ENCODE measurements around the gene CFL2.
"Not testable (repeated sequence)": the region's sequence is repeated elsewhere in the genome, so short reads cannot be mapped to it uniquely, and the experiment has no call there.

The CFL2 gene

DNA sequence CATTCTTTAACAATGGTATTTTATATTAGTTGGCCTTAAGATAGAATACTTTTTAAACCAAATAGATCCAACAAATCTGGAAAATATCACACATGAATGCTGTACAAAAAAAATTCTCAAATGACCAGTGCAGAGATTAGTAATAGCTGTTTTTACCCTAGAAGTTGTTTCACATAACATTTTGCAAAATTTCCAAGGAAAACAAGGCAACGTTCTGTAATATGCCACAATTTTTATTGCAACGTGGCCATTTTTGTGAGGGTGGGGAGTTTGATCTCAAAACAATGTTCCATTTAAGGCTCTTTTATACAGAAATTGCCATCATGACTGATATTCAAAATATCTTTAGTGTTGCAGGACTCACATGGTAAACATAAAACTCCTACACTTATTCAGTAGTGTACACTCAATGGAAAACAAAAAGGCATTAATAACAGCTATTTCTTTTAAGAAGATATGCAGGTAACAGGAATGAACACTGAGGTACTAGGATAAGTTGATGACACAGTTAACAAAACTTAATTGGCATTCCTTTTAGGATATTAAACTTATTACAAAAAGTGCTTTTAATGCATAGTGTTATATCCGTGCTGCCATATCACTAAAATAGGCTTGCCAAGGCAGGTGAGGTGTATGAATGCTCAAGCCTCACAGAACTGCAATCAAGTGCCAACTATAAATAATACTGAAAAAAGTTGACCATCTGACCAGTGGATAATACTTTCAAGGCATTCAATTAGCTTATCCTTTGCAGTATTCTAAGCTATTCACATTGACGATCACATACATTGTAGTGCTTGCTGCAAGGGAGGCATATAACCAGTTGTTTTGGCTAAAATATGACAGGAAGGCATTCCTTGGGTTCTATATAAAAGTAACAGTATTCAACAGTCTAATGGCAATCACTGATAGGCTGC lies 2.3 kb downstream of the CFL2 start:
- DNase-seq (ENCODE audit: low read depth), result no peak

DNA sequence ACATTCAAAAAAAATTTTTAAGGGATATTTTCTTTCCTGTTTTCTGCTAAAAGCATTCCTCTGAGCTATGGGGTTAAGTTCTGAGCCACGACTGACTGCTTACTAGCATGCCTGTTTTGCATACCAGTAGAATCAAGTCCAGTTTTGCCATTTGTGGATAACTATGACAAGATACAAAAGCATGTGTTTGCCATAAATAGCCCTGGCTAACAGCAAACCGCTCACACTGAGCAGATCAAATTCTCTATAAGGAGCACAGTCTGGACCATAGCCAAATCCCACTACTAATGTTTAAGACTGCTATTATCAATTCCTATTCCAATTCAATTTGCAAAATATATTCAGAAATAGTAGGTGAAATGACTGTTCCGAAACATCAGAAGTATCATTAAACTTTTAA lies 3.2 kb downstream of the CFL2 start:
- no peak for DNase-seq (ENCODE audit: low read depth)

DNA sequence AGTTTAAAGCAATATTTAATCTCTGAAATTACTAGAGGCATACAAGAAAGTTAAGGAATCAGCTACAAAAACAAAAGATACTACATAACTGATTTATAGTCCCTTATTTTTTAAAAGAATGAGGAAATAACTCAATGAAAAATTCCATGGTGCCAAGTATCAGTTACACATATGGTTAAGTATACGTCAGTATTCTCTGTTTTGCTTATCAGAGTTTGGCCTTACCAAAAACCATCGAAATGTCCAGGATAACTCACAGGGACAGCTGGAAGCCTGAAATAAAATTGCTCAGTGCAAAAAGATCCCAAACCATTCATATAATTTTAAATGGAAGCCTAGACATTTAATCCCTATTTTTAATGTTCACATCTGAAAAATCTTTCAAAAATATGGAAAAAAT lies 3.6 kb downstream of the CFL2 start:
- DNase-seq (ENCODE audit: low read depth), result no peak

DNA sequence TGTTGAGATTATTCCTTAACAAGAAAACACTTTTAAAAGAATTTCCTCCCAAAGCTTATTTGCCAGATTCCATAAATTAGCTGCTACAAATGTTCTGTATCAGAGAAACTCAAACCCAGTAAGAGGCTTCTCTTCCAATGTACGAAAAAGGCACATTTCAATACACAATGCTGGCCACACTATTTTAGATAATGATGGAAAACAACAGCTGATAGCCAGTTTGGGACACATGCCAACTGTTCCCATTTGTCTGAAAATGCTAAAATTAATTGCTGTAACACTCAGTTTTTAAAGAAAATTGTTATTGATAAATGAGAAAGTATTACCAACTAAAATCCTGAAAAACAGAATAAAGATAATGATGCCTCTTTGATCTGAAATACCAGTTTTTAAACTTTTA lies 4.4 kb downstream of the CFL2 start:
- DNase-seq (ENCODE audit: low read depth), result no peak

DNA sequence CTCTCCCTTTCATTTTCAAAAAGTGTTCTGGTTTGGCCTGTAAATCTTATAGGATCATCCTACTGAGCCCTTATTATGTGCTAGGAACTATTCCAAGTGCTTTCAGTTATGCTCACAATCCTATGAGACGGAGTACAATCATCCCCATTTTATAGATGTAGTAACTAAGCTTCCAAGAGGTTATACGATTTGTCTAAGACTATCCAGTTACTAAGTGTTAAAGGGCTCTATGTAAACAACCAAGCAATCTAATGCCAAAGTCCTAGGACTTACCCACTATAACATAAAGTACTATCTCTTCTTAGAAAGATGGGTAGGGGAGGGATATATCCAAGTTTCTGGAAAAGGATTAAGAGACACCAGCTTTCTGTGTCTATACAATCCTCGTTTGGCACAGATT lies 6.7 kb downstream of the CFL2 start:
- DNase-seq (ENCODE audit: low read depth), result no peak

DNA sequence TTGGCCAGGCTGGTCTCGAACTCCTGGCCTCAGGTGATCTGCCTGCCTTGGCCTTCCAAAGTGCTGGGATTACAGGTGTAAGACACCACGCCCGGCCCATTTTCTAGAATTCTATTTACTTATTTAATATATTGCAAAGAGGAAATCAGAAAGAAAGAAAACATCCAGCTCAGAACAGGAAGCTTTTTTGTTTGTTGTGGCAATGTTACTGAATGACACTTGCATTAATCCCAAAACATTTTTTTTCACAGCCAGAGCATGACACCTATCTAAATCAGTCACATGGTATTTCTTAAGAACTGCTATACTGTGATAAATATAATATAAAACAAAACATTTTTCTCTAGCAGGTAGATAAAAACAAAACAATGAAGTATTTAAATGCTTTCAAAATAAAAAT lies 12.6 kb downstream of the CFL2 start:
- no peak for DNase-seq (ENCODE audit: low read depth)

DNA sequence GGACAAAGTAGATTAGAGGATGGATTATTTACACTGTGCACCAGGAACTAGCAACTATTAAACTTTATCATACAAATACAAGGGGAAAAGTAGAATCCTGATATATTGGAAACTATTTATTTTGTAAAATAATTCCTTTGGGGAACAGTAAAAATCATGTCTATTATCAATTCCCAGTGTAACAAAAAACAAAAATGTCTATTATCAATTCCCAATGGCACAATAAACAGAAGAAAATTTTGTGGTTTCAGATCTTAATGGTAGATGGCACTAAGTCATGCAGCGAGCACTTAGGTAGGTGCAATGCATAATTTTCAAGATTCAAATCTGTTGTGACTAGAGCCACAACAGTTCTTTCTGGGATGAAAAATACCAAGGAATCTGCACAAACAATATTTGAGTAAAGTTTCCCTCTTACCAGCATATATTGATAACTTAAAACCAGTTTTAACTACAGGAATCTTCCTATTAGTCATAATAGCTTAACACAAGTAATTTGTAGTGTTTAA lies 13.7 kb downstream of the CFL2 start:
- DNase-seq (ENCODE audit: low read depth), result no peak

DNA sequence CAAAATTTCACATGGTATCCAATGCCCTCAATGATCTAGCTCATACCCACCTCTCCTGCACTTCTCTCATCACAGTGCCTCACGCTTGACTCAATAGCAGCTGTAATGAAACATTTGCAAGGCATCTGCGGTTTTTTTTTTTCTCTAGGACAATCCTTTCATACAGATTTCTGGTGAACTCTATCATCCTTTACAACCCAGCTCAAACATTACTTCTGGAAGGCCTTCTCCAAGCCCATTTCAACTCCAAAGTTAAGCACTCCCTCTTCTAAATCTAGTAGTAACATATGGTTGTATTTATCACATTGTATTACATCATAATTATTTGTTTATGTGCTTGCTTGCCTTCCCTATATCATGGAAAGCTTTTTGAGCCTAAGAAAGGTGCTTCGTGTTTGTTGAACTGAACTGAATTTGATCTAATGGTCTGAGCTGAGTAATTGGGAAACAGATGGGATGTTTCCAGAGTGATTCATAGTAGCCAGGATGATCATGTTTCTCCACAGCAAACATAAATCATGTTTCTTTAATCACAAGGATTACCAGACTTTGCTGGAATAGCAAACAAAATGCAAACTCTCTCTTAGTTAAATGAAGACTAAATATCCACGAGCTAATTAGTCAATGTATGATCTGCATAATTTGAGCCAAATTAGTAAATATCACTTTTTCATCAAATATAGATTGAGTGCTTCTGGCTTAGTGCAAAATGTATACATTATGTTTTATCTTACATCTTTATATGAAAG lies 14.3 kb downstream of the CFL2 start:
- DNase-seq (ENCODE audit: low read depth), result no peak

DNA sequence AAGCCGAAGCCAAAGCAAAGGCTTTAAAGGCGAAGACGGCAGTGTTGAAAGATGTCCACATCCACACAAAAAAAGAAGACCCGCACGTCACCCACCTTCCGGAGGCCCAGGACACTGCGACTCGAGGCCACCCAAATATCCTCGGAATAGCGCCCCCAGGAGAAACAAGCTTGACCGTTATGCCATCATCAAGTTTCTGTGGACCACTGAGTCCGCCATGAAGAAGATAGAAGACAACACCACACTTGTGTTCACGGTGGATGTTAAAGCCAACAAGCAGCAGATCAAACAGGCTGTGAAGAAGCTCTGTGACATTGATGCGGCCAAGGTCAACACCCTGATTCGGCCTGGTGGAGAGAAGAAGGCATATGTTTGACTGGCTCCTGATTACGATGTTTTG lies 20.2 kb downstream of the CFL2 start:
- DNase-seq (ENCODE audit: low read depth), result not testable (repeated sequence)

DNA sequence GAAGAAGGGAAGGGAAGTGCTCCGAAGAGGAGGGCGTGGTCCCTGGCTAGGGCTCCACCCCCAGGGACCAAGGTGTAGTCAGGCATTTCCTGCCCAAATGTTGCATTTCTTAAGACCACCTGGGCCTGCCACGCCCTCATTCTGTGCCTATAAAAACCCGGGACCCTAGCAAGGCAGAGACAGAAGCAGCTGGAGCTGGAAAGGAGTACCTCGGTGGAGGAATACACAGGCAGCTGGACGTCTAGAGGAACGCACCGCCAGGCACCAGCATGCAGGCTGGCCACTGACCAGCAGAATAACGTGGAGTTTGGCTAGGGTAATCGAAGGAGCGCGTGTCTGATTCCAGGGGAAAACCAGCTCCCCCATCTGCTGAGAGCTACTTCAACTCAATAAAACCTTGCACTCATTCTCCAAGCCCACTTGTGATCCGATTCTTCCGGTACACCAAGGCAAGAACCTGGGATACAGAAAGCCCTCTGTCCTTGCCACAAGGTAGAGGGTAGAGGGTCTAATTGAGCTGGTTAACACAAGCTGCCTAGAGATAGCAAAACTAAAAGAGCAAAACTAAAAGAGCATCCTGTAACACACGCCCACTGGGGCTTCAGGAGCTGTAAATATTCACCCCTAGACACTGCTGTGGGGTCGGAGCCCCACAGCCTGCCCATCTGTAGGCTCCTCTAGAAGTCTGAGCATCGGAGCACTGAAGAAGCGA lies 21.0 kb downstream of the CFL2 start:
- no peak for DNase-seq (ENCODE audit: low read depth)

DNA sequence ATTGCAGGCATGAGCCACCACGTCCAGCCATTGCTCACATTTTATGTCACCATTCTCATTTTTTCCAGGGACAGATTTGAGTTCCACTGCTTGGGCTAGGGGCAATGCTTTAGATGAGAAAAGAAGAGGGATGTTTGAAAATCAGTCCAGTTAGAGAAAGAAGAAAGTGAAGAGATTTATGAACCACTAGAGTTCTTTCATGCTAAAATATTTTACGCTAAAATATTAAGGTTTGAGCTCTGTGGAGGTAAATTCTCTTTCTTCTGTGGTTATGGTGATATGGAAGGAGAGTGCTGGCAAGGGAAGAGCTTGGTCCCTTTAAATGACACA lies 21.5 kb downstream of the CFL2 start:
- no peak for DNase-seq (ENCODE audit: low read depth)

DNA sequence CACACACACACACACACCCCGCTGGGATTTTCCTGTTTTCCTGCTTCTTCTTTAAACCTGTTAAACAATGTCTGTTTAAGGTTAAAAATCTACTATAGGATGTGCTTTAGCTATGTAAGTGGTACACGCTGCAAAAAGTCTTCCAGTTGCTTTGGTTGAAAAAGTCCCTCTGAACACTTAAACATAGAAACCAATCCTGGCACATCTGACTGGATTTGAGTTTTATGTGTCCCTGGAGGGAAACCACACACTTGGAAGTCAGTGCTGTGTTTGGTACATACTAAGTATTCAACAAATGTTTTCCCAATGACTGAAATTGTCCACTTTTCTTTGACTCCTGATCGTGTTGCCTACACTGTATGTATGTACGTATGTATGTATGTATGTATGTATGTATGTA lies 22.0 kb downstream of the CFL2 start:
- DNase-seq (ENCODE audit: low read depth), result no peak

DNA sequence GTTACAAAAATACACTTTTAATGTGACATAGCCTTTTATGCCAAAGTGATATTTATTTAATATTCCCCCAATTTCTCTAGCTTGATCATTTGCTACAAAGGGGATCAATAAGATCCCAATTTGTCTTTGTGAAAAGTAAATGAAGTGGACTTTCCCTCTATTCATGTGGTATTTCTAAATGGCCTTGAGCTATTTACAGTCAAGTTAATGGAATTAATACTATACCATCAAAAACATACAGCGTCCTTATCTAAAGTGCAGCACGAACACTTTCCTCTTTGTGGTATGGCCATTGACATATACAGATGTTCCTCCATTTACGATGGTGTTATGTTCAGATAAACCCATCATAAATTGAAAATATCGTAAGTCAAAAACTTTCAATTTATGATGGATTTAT lies 23.2 kb downstream of the CFL2 start:
- DNase-seq (ENCODE audit: low read depth), result no peak

DNA sequence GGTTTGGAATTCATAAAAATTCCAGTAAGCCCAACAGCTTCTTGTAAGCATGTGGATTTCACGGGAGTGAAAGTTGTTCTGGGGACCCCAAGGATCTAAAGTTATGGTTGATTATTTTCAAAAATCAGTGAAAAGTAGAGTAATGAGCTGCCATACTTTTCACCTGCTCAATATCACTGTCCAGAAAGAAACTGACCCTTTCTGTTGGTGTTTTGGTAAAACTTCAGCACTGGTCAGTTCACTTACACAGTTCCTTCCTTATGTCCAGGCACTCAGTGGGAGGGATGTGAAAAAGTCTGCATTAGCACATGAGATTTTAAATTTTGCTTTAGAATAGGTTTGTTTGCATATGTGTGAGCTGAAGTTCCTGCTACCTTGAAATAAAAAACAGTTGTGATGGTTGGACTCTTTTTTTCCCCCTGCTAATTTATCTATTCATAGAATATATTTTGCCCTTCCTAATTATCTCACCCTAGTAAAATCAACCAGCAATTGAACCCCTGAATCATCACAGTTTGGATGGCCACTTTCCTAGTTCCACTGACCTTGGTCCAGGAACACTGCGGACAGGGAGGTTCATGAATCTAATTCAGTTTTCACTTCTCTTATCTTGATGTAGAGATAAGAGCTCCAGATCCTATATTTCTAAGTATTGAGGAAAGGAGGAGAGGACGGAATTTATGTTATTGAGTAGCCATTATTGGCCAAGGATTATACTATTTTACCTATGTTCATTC lies 25.8 kb downstream of the CFL2 start:
- no peak for DNase-seq (ENCODE audit: low read depth)

DNA sequence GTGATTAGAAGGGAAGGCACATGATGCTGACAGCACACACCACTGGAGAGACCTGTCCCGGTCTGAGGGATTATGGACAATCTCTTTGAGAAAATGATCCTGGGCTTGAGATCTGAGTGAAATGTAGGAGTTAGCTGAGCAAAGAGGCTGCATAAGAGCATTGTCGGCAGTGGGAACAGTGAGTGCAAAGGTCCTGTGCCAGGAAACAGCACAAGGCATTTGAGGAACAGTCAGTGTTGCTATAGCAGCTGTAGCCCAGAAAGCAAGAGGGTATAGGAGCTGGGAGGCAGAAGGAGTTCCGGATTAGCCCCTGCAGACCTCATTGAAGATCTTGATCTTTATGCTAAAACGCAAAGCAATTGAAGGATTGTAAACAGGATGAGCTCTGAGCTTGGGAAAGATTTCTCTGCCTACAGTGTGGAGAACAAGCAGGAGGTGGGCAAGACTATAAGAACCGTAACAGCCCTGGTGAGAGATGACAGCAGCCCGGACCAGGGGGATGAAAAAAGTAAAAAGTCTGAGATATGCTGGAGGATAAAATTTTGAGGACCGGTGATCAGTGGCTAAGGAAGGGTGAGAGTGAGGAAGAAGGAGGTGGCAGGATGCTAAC lies 28.5 kb downstream of the CFL2 start:
- DNase-seq (ENCODE audit: low read depth), result no peak

DNA sequence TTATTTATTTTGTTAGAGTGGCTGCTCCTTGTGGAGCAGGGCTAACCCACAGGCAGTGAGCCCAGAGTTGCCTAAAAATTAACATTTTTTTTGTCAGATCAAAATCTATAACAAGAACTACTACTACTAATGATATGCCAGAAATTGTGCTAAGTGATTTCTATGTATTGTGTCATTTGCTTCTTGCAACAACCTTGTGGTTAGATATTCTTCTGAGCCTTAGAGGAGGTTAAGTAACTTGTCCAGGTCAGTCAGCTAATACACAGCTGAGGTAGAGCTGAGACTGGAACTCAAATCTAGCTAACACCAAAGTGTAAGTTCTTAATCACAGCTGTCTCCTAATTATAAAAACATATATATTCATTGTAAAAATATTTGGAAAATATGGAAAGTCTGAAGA lies 29.8 kb downstream of the CFL2 start:
- no peak for DNase-seq (ENCODE audit: low read depth)

DNA sequence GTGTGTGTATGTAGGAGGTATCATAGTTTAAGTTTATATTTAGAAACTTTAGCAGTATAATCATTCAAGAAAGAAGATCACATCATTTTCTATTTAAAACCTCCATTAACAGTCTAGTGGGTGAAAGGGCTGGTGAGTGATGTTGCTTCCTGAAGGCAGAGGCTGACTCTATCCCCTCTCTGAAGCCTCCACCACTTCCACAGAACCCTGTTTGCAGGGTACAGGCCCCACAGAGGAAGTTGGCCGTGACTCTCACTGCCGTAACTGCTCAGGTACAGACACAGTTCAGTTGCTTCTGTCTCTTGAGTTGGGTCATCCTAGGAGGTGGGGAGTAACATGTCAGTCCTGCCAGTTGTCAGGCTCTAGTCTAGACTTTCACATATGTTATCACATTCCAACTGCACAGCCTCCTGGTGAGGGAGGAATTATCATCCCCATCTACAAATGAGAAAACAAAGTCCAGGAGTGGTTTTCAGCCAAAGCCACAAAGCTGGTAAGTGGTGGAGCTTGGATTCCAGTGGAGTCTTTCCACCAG lies 31.5 kb downstream of the CFL2 start:
- no peak for DNase-seq (ENCODE audit: low read depth)

DNA sequence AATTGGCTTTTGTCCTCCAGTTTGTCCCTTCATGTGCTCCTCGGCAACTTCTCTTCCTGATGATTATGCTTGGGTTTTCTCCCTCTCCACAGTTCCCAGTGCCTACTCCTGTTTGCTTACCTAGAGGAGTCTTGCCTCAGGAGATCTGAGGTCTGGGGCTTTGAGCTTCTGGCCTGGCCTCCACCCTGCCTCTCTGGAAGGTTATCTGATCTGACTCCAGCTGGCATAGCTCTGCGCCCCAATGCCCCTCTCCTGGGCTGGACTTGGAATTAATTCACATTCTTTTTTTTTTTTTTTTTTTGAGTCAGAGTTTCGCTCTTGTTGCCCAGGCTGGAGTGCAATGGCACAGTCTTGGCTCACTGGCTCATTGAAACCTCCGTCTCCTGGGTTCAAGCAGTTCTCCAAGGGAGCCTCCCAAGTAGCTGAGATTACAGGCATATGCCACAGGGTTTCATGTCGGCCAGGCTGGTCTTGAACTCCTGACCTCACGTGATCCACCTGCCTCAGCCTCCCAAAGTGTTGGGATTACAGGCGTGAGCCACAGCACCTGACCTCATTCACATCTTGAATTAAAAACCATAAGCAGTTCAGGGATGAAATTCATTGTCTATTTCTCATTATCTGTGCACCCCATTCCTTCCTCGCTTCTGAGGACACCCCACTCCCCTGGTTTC lies 33.5 kb downstream of the CFL2 start:
- no peak for DNase-seq (ENCODE audit: low read depth)

DNA sequence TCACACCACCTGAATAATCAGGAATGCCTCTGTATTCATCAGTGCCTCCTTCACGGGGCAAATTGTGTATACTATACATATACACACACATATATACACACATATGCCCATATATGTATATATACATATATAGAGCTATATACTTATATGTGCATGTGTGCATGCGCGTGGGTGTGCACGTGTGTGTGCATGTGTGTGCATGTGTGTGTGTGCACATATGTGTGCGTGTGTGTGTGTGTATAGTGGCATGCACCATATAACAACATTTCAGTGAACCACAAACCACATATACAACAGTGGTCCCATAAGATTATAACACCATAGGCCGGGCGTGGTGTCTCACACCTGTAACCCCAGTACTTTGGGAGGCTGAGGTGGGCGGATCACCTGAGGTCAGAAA lies 35.7 kb downstream of the CFL2 start:
- DNase-seq (ENCODE audit: low read depth), result no peak

DNA sequence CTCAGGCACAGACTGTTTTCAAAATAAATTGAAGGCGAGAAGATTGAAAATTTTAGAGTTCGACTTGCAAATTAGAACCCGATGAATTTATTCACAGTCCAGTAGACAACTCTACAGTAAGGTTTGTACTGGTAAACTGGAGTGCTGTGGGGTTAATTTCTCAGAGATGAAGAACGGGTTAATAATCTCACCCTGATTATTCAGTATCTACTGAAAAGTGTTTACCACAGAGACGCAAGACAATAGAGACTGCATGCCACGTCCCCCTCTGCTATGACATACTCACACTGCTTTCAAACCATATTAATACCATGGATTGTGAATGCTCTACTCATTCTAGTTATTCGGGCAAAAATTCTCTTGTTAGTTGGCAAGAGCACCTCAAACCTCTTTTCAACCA lies 36.1 kb downstream of the CFL2 start:
- DNase-seq (ENCODE audit: low read depth), result no peak

Measured in CMK (cell line).